ENCODE results near the gene FBXL20. TPM values are rescaled to one million over a fixed set of nuclear protein-coding genes. Genes with fewer than 3 reads are reported as not detected.

Gene FBXL20
- polyA plus RNA-seq, 1 of the 3 experiments (the other 2 are of a cell fraction), result 2.2 TPM

DNA sequence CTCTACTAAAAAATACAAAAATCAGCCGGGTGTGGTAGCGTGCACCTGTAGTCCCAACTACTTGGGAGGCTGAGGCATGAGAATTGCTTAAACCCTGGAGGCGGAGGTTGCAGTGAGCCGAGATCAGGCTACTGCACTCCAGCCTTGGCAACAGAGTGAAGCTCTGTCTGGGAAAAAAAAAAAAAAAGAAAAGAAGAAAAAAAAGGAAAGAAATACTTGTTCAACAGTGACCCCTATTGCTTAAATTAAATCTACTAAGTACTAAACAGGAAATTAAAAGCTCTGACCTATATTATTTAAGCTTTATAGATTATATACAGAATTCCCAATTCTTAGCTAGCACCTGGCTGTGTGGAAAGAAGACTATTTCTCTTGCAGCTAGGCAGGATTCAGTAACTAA lies 48.9 kb downstream of the FBXL20 start:
- ChIA-PET POLR2A (no interaction called here), CTCF (interaction anchor here (1.1 to 1.4 kb wide), 2 partner anchors 11 to 369 kb away, joined by 3 read pairs; no protein-coding TSS in a partner anchor)

DNA sequence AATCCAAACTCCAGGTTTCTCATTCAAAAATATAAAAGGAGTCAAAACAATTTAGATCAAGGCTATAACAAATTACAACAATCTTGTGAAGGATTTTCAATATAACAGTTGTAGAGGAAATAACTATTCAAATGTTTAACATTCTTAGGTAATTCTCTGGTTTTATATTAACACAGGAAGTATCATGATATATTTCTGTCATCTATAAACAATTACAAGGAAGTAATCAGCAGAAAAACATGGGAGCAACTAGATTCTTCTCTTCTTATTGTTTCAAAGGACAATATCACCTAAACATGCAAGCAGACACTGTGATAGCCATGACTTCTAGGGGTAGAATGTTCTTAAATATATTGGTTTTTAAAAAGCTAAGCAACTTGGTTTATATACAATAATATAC lies 49.9 kb downstream of the FBXL20 start:
- ChIA-PET CTCF (interaction anchor here (0.9 kb wide), 1 partner anchor 196 kb away, joined by 3 read pairs; no protein-coding TSS in a partner anchor), POLR2A (no interaction called here)
- TF ChIP-seq, protein P1, sequence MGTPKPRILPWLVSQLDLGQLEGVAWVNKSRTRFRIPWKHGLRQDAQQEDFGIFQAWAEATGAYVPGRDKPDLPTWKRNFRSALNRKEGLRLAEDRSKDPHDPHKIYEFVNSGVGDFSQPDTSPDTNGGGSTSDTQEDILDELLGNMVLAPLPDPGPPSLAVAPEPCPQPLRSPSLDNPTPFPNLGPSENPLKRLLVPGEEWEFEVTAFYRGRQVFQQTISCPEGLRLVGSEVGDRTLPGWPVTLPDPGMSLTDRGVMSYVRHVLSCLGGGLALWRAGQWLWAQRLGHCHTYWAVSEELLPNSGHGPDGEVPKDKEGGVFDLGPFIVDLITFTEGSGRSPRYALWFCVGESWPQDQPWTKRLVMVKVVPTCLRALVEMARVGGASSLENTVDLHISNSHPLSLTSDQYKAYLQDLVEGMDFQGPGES (IDR thresholded peaks at IDR 0.05; ENCODE audit: low read depth, low read length), result no peak
- TF ChIP-seq, protein P2, sequence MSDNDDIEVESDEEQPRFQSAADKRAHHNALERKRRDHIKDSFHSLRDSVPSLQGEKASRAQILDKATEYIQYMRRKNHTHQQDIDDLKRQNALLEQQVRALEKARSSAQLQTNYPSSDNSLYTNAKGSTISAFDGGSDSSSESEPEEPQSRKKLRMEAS (IDR thresholded peaks at IDR 0.05; ENCODE audit: low read depth), result no peak
- TF ChIP-seq GATA2 (CRISPR knock-in tag; IDR thresholded peaks at IDR 0.05) (no peak), CHD2 (IDR thresholded peaks at IDR 0.05; ENCODE audit: low read length, partially characterized antibody) (no peak), EZH2phosphoT487 (IDR thresholded peaks at IDR 0.05; ENCODE audit: borderline replicate concordance, low read depth) (no peak), TEAD4 (IDR thresholded peaks at IDR 0.05; ENCODE audit: borderline replicate concordance, insufficient read depth) (no peak), MEF2A (IDR thresholded peaks at IDR 0.05; ENCODE audit: borderline replicate concordance, low read depth) (no peak), JUND (IDR thresholded peaks at IDR 0.05) (no peak), TAF1 (IDR thresholded peaks at IDR 0.05; ENCODE audit: borderline replicate concordance, low read depth, low read length) (no peak), FOXJ3 (CRISPR knock-in tag; IDR thresholded peaks at IDR 0.05) (no peak)
- TF ChIP-seq, protein P3, sequence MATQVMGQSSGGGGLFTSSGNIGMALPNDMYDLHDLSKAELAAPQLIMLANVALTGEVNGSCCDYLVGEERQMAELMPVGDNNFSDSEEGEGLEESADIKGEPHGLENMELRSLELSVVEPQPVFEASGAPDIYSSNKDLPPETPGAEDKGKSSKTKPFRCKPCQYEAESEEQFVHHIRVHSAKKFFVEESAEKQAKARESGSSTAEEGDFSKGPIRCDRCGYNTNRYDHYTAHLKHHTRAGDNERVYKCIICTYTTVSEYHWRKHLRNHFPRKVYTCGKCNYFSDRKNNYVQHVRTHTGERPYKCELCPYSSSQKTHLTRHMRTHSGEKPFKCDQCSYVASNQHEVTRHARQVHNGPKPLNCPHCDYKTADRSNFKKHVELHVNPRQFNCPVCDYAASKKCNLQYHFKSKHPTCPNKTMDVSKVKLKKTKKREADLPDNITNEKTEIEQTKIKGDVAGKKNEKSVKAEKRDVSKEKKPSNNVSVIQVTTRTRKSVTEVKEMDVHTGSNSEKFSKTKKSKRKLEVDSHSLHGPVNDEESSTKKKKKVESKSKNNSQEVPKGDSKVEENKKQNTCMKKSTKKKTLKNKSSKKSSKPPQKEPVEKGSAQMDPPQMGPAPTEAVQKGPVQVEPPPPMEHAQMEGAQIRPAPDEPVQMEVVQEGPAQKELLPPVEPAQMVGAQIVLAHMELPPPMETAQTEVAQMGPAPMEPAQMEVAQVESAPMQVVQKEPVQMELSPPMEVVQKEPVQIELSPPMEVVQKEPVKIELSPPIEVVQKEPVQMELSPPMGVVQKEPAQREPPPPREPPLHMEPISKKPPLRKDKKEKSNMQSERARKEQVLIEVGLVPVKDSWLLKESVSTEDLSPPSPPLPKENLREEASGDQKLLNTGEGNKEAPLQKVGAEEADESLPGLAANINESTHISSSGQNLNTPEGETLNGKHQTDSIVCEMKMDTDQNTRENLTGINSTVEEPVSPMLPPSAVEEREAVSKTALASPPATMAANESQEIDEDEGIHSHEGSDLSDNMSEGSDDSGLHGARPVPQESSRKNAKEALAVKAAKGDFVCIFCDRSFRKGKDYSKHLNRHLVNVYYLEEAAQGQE (IDR thresholded peaks at IDR 0.05; ENCODE audit: low read depth, low read length), result no peak
- TF ChIP-seq, protein P4, sequence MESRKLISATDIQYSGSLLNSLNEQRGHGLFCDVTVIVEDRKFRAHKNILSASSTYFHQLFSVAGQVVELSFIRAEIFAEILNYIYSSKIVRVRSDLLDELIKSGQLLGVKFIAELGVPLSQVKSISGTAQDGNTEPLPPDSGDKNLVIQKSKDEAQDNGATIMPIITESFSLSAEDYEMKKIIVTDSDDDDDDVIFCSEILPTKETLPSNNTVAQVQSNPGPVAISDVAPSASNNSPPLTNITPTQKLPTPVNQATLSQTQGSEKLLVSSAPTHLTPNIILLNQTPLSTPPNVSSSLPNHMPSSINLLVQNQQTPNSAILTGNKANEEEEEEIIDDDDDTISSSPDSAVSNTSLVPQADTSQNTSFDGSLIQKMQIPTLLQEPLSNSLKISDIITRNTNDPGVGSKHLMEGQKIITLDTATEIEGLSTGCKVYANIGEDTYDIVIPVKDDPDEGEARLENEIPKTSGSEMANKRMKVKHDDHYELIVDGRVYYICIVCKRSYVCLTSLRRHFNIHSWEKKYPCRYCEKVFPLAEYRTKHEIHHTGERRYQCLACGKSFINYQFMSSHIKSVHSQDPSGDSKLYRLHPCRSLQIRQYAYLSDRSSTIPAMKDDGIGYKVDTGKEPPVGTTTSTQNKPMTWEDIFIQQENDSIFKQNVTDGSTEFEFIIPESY (IDR thresholded peaks at IDR 0.05; ENCODE audit: borderline replicate concordance, low read depth), result no peak
- no peak overlapping the region for H3K4me2 ChIP-seq
- no peak overlapping the region for H2AFZ ChIP-seq (ENCODE audit: low read depth)
- no peaks in the 10 kb centered on the region for H3K4me1 ChIP-seq (ENCODE audit: control insufficient read depth in 1 of 2, insufficient read depth in 2 of 2, low read depth in 1 of 2, low read length in 1 of 2)
- peaks cover 4% of the 10 kb centered on the region; the same call in 1 of the 2 replicates for H3K79me2 ChIP-seq (ENCODE audit: insufficient read depth)
- H3K9me2 ChIP-seq, result no peaks in the 10 kb centered on the region
- H3F3A ChIP-seq (replicated peaks; ENCODE audit: insufficient read depth), result peaks cover 15% of the 10 kb centered on the region
- no peaks in the 10 kb centered on the region for H3K27me3 ChIP-seq (ENCODE audit: insufficient read depth)
- no peaks in the 10 kb centered on the region for H3K9me3 ChIP-seq
- 0 out of 2 replicates have a peak, but pooled peaks cover 3% of the 10 kb centered on the region for H4K20me1 ChIP-seq (ENCODE audit: insufficient read depth)
- no peak for DNase-seq
- H3K36me3 ChIP-seq (replicated peaks in 1 of 2; ENCODE audit: control insufficient read depth in 1 of 2, insufficient read depth in 2 of 2, low read length in 1 of 2), result no peaks in the 10 kb centered on the region
- H3K27ac ChIP-seq (ENCODE audit: low read depth in 2 of 2, low read length in 1 of 2), result no peak overlapping the region
- H3K4me3 ChIP-seq (ENCODE audit: low read depth in 2 of 2, low read length in 1 of 2), result no peak overlapping the region
- no peak overlapping the region for H3K9ac ChIP-seq

More for the DNA sequence above, 48.9 kb downstream of the FBXL20 start:
- Histone ChIP-seq H3K27ac (ENCODE audit: low read depth in 2 of 2, low read length in 1 of 2) (no peak overlapping the region), H3K27me3 (ENCODE audit: insufficient read depth) (no peaks in the 10 kb centered on the region), H3K79me2 (ENCODE audit: insufficient read depth) (peaks cover 4% of the 10 kb centered on the region; the same call in 1 of the 2 replicates), H3K4me1 (ENCODE audit: control insufficient read depth in 1 of 2, insufficient read depth in 2 of 2, low read depth in 1 of 2, low read length in 1 of 2) (no peaks in the 10 kb centered on the region), H3K9ac (no peak overlapping the region), H3K4me2 (no peak overlapping the region), H4K20me1 (ENCODE audit: insufficient read depth) (peaks cover 6% of the 10 kb centered on the region; the same call in 1 of the 2 replicates), H2AFZ (ENCODE audit: low read depth) (no peak overlapping the region), H3F3A (replicated peaks; ENCODE audit: insufficient read depth) (peaks cover 15% of the 10 kb centered on the region), H3K36me3 (replicated peaks in 1 of 2; ENCODE audit: control insufficient read depth in 1 of 2, insufficient read depth in 2 of 2, low read length in 1 of 2) (peaks cover 0 to 3% of the 10 kb centered on the region in 2 experiments), H3K4me3 (ENCODE audit: low read depth in 2 of 2, low read length in 1 of 2) (no peak overlapping the region), H3K9me3 (no peaks in the 10 kb centered on the region), H3K9me2 (no peaks in the 10 kb centered on the region)
- TF ChIP-seq SMC3 (IDR thresholded peaks at IDR 0.05; ENCODE audit: low read depth, low read length) (no peak), JUND (IDR thresholded peaks at IDR 0.05) (no peak)
- TF ChIP-seq, protein P5, sequence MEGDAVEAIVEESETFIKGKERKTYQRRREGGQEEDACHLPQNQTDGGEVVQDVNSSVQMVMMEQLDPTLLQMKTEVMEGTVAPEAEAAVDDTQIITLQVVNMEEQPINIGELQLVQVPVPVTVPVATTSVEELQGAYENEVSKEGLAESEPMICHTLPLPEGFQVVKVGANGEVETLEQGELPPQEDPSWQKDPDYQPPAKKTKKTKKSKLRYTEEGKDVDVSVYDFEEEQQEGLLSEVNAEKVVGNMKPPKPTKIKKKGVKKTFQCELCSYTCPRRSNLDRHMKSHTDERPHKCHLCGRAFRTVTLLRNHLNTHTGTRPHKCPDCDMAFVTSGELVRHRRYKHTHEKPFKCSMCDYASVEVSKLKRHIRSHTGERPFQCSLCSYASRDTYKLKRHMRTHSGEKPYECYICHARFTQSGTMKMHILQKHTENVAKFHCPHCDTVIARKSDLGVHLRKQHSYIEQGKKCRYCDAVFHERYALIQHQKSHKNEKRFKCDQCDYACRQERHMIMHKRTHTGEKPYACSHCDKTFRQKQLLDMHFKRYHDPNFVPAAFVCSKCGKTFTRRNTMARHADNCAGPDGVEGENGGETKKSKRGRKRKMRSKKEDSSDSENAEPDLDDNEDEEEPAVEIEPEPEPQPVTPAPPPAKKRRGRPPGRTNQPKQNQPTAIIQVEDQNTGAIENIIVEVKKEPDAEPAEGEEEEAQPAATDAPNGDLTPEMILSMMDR (IDR thresholded peaks at IDR 0.05), result peak; percentile 30
- DNase-seq, result no peak
- 88% methylated on average over 4 of the region's 4 CpGs for WGBS (ENCODE audit: low lambda C conversion rate)

Data from SK-N-SH (cell line).